ENCODE results near the gene IFT20. TPM values are rescaled to one million over a fixed set of nuclear protein-coding genes. Genes with fewer than 3 reads are reported as not detected.

Gene IFT20
- total RNA-seq, 1 donor from 2014 or later, result 33.3 TPM

DNA sequence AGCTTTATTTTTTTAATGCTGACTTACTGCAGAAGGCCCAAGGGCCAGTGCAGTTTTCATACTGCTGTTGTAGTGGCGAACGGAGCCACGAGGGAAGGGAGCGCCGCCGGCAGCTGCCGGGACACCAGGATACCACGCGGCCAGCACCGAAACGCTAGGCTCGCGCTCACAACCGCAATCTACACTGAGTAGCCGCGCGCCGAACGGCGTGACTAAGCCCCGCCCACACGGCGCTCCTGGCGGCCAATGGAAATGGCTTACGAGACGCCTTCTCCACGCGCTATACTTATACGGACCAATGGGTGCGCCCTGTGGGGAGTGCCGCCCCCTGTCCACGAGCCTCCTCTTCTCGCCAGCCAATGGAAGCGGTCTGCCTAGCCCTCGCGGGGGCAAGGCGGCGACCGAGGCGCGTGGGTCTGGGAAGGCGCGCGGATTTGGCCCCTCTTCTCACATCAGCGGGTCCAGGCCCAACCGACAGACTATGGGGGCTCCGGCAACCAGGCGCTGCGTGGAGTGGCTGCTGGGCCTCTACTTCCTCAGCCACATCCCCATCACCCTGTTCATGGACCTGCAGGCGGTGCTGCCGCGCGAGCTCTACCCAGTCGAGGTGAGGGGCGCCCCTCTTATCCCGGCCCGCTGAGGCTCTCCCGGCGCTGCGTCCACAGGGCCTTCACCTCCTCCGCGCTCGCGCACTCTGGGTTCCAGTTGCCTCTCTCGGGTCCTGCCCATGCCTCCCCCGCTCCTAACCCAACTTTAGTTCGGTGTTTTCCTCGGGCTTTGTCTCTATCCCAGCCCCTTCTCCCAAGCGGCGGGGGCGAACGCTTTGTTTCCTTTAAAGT lies 16.3 kb downstream of the IFT20 start, which contains the start of gene TMEM97:
Gene TMEM97 (plus strand): TSS at position 442 of the 839 bp plus-strand sequence. CDS start 40 bp downstream, at position 482.
- H3K27me3 ChIP-seq, result no peaks in the 10 kb centered on the region
- intact Hi-C loops (cut with DNase I), result no loop called here
- H3K9me3 ChIP-seq, result no peaks in the 10 kb centered on the region
- peaks cover 17% of the 10 kb centered on the region for H3K4me1 ChIP-seq
- ATAC-seq, result peak; percentile 99
- DNase-seq, result peak; percentile 98
- H3K27ac ChIP-seq, result peak within 1 kb of the TSS; percentile 66
- TF ChIP-seq, protein P1, sequence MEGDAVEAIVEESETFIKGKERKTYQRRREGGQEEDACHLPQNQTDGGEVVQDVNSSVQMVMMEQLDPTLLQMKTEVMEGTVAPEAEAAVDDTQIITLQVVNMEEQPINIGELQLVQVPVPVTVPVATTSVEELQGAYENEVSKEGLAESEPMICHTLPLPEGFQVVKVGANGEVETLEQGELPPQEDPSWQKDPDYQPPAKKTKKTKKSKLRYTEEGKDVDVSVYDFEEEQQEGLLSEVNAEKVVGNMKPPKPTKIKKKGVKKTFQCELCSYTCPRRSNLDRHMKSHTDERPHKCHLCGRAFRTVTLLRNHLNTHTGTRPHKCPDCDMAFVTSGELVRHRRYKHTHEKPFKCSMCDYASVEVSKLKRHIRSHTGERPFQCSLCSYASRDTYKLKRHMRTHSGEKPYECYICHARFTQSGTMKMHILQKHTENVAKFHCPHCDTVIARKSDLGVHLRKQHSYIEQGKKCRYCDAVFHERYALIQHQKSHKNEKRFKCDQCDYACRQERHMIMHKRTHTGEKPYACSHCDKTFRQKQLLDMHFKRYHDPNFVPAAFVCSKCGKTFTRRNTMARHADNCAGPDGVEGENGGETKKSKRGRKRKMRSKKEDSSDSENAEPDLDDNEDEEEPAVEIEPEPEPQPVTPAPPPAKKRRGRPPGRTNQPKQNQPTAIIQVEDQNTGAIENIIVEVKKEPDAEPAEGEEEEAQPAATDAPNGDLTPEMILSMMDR (IDR thresholded peaks at IDR 0.05), result peak; percentile 7
- peak within 1 kb of the TSS; percentile 80 for H3K4me3 ChIP-seq
- no peaks in the 10 kb centered on the region for H3K36me3 ChIP-seq

DNA sequence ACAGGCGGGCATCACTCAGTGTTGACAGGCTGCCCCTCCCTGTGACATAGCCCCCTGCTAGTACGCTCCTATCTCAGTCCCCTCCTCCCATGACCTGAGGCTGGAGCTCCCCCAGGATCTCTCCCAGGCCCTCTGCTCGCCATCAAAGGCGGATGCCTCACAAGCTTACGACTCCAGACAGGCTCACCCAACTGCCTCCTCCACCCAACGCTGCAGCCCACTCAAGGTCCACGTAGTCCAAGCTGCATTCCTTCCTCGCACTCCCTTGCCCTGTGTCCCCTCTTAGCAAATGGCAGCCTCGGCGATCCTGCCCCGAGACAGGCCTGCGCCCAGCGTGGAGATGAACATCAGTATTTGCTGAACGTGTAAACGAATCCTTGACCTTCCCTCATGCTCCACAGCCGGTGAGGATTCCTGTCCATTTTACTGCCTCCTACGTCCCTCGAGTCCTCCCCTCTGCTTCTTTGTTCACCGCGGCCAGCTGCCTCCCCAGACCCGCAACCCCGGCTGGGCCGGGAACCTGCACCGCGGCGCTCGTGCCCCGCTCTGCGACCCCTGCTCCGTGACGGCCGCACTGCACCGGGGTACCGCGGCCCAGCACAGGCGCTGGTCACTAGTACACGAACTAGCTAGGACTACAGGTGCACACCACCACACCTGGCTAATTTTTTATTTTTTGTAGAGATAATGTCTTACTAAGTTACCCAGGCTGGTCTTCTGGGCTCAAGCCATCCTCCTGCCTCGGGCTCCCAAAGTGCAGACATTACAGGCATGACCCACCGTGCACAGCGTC lies 17.1 kb downstream of the IFT20 start:
- Histone ChIP-seq H3K4me3 (peak overlapping the region; percentile 80), H3K36me3 (no peaks in the 10 kb centered on the region), H3K4me1 (peaks cover 15% of the 10 kb centered on the region), H3K27ac (no peak overlapping the region), H3K9me3 (no peaks in the 10 kb centered on the region), H3K27me3 (no peaks in the 10 kb centered on the region)
- ATAC-seq (no peak), DNase-seq (no peak)
- TF ChIP-seq, protein P1 (IDR thresholded peaks at IDR 0.05), result no peak
- intact Hi-C loops (cut with DNase I), result no loop called here

DNA sequence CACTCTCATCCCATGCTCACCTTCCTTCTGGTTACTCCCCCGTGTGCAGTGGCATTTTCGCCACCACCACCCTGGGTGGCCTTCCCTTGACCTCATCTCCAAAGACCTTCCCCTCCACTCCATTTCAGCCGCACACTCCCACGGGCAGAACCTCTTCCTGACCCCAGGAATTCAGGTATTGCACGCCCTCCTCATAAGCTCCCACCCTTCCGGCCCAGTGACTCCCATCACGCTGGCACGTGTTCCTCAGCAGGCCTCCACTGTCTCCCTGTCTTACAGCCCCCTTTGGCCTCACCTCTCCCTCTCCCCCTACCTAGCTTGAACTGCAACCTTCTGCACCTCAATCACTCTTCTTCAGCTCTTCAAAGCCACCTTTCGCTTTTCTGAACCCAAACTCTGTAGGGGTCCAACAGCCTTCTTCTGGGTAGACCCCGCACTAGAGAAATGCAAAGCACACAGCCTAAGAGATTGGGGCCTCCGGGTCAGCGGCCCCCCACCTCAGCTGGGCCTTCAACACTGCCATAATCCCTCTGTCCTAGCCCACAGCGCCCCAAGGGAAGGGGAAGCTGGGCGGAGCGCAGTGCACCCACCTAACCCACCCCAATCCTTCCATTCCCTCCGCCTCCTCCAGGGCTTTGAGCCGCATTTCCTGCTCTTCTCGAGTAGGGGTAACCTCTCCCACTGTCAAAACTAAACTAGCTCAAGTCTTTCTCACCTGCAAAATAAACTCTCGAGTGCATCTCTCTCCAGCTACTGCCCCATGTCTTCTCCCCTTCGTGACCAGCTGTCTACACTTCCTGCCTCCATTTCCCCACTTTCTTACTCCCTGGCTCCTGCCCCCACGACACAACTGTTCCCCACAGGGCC lies 17.9 kb downstream of the IFT20 start:
- no peak for DNase-seq
- H3K4me1 ChIP-seq, result peaks cover 15% of the 10 kb centered on the region
- H3K27me3 ChIP-seq, result no peaks in the 10 kb centered on the region
- no peak overlapping the region for H3K4me3 ChIP-seq
- no peaks in the 10 kb centered on the region for H3K9me3 ChIP-seq
- no peak overlapping the region for H3K27ac ChIP-seq
- no peaks in the 10 kb centered on the region for H3K36me3 ChIP-seq
- no peak for ATAC-seq
- TF ChIP-seq, protein P1 (IDR thresholded peaks at IDR 0.05), result no peak
- intact Hi-C loops (cut with DNase I), result no loop called here

DNA sequence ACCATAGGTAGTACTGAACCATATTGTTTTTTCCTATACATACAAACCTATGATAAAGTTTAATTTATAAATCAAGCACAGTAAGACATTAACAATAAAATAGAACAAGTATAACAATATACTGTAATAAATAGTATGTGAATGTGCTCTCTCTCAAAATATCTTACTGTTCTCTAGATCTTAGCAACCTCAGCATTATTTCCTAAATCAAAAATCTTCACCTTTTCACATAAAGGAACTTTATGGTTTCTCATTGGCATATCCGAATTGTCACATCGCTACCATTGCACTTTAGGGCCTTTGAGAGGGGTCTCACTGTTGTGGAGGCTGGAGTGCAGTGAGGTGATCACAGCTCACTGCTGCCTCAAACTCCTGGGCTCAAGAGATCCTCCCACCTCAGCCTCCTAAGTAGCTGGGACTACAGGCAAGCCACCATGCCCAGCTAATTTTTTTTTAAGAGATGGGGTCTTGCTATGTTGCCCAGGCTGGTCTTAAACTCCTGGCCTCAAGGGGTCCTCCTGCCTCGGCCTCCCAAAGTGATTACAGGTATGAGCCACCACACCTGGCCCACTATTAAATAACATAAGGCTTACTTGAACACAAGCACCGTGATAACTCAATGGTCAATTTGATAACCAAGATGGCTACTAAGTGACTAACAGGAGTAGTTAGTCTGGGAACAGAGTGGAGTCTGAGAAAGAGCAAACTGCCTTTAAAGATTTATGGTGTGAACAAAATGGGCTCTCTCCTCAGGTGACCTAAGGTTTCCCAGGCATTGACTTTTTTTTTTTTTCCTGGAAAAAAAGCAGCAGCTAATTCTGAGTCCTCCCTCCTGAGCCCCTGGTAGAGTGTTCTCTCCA lies 19.2 kb downstream of the IFT20 start:
- Histone ChIP-seq H3K4me1 (peaks cover 15% of the 10 kb centered on the region), H3K36me3 (no peaks in the 10 kb centered on the region), H3K27me3 (no peaks in the 10 kb centered on the region), H3K27ac (no peak overlapping the region), H3K4me3 (no peak overlapping the region), H3K9me3 (no peaks in the 10 kb centered on the region)
- intact Hi-C loops (cut with DNase I), result no loop called here
- TF ChIP-seq, protein P1 (IDR thresholded peaks at IDR 0.05), result no peak
- no peak for ATAC-seq
- DNase-seq, result no peak
